H1 (cell line): ENCODE data around the gene PIK3R4. TPM values are rescaled to one million over a fixed set of nuclear protein-coding genes. Genes with fewer than 3 reads are reported as not detected.

ENCODE experiments used
- CTCF ChIA-PET: fragments of 300-600 bp; sonication (Branson Sonifier 250); formaldehyde crosslinking; loops from one replicate; lab custom pipeline; 2021; ENCODE audit not compliant: partially characterized antibody; lab: Charles Lee
- POLR2A ChIA-PET: fragments of 300-600 bp; sonication (Branson Sonifier 250); formaldehyde crosslinking; loops from one replicate; lab custom pipeline; 2021; ENCODE audit warnings: inconsistent platforms; ENCODE audit not compliant: partially characterized antibody; lab: Charles Lee
- DNase-seq, 2 experiments: peaks; one replicate each; pipeline versions ENCODE4 v3.0.0 to v3.0.0-alpha.2; 2010 to 2022; ENCODE audit warnings: low spot score in 2 of 2, low read depth in 1 of 2, mixed read lengths in 1 of 2
- FAIRE-seq: peaks from 2 replicates; lab custom pipeline; 2011; peaks lifted over from hg19 to GRCh38; lab: Jason Lieb, UNC
- H2AFZ ChIP-seq: 2 replicates; pipeline ENCODE4 v1.8.1; 2012; ENCODE audit warnings: low read length, inconsistent platforms
- H2AK5ac ChIP-seq: 2 replicates; pipeline ENCODE4 v1.6.1; 2013; ENCODE audit warnings: low read depth, low read length
- H2BK120ac ChIP-seq: replicated peaks from 2 replicates; pipeline ENCODE3; 2013; ENCODE audit warnings: low read depth, low read length, inconsistent platforms
- H2BK12ac ChIP-seq: 2 replicates; pipeline ENCODE4 v1.6.1; 2013; ENCODE audit warnings: low read depth, low read length
- H2BK15ac ChIP-seq: 2 replicates; pipeline ENCODE4 v1.6.1; 2013; ENCODE audit warnings: low read length
- H2BK20ac ChIP-seq: 2 replicates; pipeline ENCODE4 v1.6.1; 2013; ENCODE audit warnings: low read length
- H2BK5ac ChIP-seq: 2 replicates; pipeline ENCODE4 v1.6.1; 2013; ENCODE audit warnings: low read depth, low read length
- H3K14ac ChIP-seq: 2 replicates; pipeline ENCODE4 v1.6.1; 2013; ENCODE audit warnings: inconsistent platforms; ENCODE audit not compliant: insufficient read length
- H3K18ac ChIP-seq: 2 replicates; pipeline ENCODE4 v1.6.1; 2013; ENCODE audit warnings: low read length; ENCODE audit errors: extremely low read depth
- H3K23ac ChIP-seq: 2 replicates; pipeline ENCODE4 v1.6.1; 2013; ENCODE audit warnings: inconsistent platforms; ENCODE audit not compliant: insufficient read length
- H3K23me2 ChIP-seq: 2 replicates; pipeline ENCODE4 v1.6.1; 2013; ENCODE audit warnings: low read depth, low read length
- H3K27ac ChIP-seq: 2 replicates; pipeline ENCODE4 v1.6.1; 2011; ENCODE audit warnings: low read depth, low read length, inconsistent platforms
- H3K27me3 ChIP-seq, 4 experiments: replicated peaks in 1 of 4; 1 replicate in 1 of 4; 2 replicates in 3 of 4; pipeline versions ENCODE4 v1.6.1 to v1.8.1; 2011 to 2013; ENCODE audit warnings: low read length in 3 of 4, mild to moderate bottlenecking in 3 of 4, inconsistent platforms in 2 of 4, mixed read lengths in 2 of 4, moderate library complexity in 1 of 4; ENCODE audit not compliant: control insufficient read depth in 3 of 4, insufficient read depth in 3 of 4; ENCODE audit errors: extremely low read depth in 1 of 4
- H3K36me3 ChIP-seq, 4 experiments: 2 replicates each; pipeline versions ENCODE4 v1.6.1 to v1.8.1; 2011 to 2013; ENCODE audit warnings: mild to moderate bottlenecking in 4 of 4, low read length in 3 of 4, moderate library complexity in 2 of 4, control low read depth in 1 of 4, inconsistent platforms in 1 of 4; ENCODE audit not compliant: insufficient read depth in 4 of 4, control insufficient read depth in 2 of 4
- H3K4ac ChIP-seq: replicated peaks from 2 replicates; pipeline ENCODE3; 2013; ENCODE audit warnings: low read length, low read depth, mixed read lengths, inconsistent platforms; ENCODE audit not compliant: insufficient read length
- H3K4me1 ChIP-seq, 4 experiments: replicated peaks in 1 of 4; 1 replicate in 1 of 4; 2 replicates in 3 of 4; pipeline versions ENCODE4 v1.6.1 to v1.8.1; 2011 to 2013; ENCODE audit warnings: low read length in 3 of 4, inconsistent platforms in 2 of 4, mixed read lengths in 1 of 4; ENCODE audit not compliant: insufficient read depth in 4 of 4, control insufficient read depth in 3 of 4
- H3K4me2 ChIP-seq, 2 experiments: 2 replicates each; pipeline versions ENCODE4 v1.6.1 to v1.8.1; 2011 to 2013; ENCODE audit warnings: low read depth in 2 of 2, low read length in 2 of 2, control low read depth in 1 of 2, inconsistent platforms in 1 of 2, mild to moderate bottlenecking in 1 of 2; ENCODE audit not compliant: insufficient read depth in 1 of 2
- H3K4me3 ChIP-seq, 4 experiments: fragments of 200-600, 300-600 bp in 1 of 4; sonication (generic), shearing (Covaris generic), sonication (Bioruptor Twin) in 1 of 4; 2 replicates each; pipeline versions ENCODE4 v1.5.1 to v1.8.1; 2011 to 2016; ENCODE audit warnings: low read length in 4 of 4, low read depth in 3 of 4, control low read depth in 2 of 4, inconsistent platforms in 2 of 4, mild to moderate bottlenecking in 2 of 4, mixed read lengths in 1 of 4, moderate library complexity in 1 of 4; ENCODE audit not compliant: insufficient read depth in 2 of 4; ENCODE audit errors: extremely low read depth in 1 of 4
- H3K56ac ChIP-seq: replicated peaks from 2 replicates; pipeline ENCODE3; 2013; ENCODE audit warnings: low read depth, mild to moderate bottlenecking, mixed read lengths, low read length, inconsistent platforms; ENCODE audit not compliant: insufficient read length
- H3K79me1 ChIP-seq: 2 replicates; pipeline ENCODE4 v1.6.1; 2013; ENCODE audit warnings: low read depth, low read length, control low read depth
- H3K79me2 ChIP-seq, 2 experiments: 2 replicates each; pipeline versions ENCODE4 v1.6.1 to v1.8.1; 2012 to 2013; ENCODE audit warnings: low read length in 2 of 2, mild to moderate bottlenecking in 2 of 2, inconsistent platforms in 1 of 2; ENCODE audit not compliant: insufficient read depth in 2 of 2, control insufficient read depth in 1 of 2
- H3K9ac ChIP-seq, 4 experiments: replicated peaks in 1 of 4; 1 replicate in 1 of 4; 2 replicates in 3 of 4; pipeline versions ENCODE4 v1.6.1 to v1.8.1; 2011 to 2013; ENCODE audit warnings: low read depth in 3 of 4, low read length in 3 of 4, control low read depth in 2 of 4, mild to moderate bottlenecking in 2 of 4, moderate library complexity in 2 of 4, inconsistent platforms in 1 of 4; ENCODE audit errors: extremely low read depth in 1 of 4
- H3K9me3 ChIP-seq, 2 experiments: 2 replicates each; pipeline versions ENCODE4 v1.6.1 to v1.8.1; 2012 to 2013; ENCODE audit warnings: mild to moderate bottlenecking in 2 of 2, moderate library complexity in 2 of 2, control low read depth in 1 of 2, inconsistent platforms in 1 of 2, low read depth in 1 of 2, low read length in 1 of 2, mixed read lengths in 1 of 2; ENCODE audit not compliant: insufficient read depth in 2 of 2
- H4K20me1 ChIP-seq, 2 experiments: replicated peaks in 1 of 2; 2 replicates each; pipeline versions ENCODE3 to v1.8.1; 2011 to 2013; ENCODE audit warnings: inconsistent platforms in 2 of 2, low read length in 2 of 2, mild to moderate bottlenecking in 1 of 2; ENCODE audit not compliant: insufficient read depth in 2 of 2, control insufficient read depth in 1 of 2
- H4K5ac ChIP-seq: 2 replicates; pipeline ENCODE4 v1.6.1; 2013; ENCODE audit warnings: low read length, low read depth, mixed read lengths, inconsistent platforms; ENCODE audit not compliant: insufficient read length
- H4K8ac ChIP-seq: 2 replicates; pipeline ENCODE4 v1.8.0; 2013; ENCODE audit warnings: mild to moderate bottlenecking, moderate library complexity, low read length, inconsistent platforms; ENCODE audit not compliant: insufficient read depth; ENCODE audit errors: extremely low read depth
- H4K91ac ChIP-seq: replicated peaks from 2 replicates; pipeline ENCODE3; 2013; ENCODE audit warnings: low read length, mixed read lengths, inconsistent platforms; ENCODE audit not compliant: insufficient read length
- ATF3 ChIP-seq: IDR thresholded peaks from 2 replicates; pipeline ENCODE4 v1.6.1; 2011; ENCODE audit warnings: low read depth, mild to moderate bottlenecking, low read length; ENCODE audit not compliant: insufficient read depth
- FOSL1 ChIP-seq: IDR thresholded peaks from 2 replicates; pipeline ENCODE4 v1.6.1; 2011; ENCODE audit warnings: mild to moderate bottlenecking, low read depth, low read length, moderate library complexity; ENCODE audit not compliant: insufficient read depth
- JUND ChIP-seq: IDR thresholded peaks from 2 replicates; pipeline ENCODE4 v1.6.1; 2011; ENCODE audit warnings: mild to moderate bottlenecking, improper control_type of control experiment, low read length
- NANOG ChIP-seq: IDR thresholded peaks from 2 replicates; pipeline ENCODE4 v1.6.1; 2011; ENCODE audit warnings: low read length, low read depth, mild to moderate bottlenecking, inconsistent platforms; ENCODE audit not compliant: insufficient read depth, poor library complexity, severe bottlenecking
- SIX5 ChIP-seq: IDR thresholded peaks from 2 replicates; pipeline ENCODE4 v1.6.1; 2011; ENCODE audit warnings: mild to moderate bottlenecking, low read depth, low read length
- TCF12 ChIP-seq: IDR thresholded peaks from 2 replicates; pipeline ENCODE4 v1.6.1; 2011; ENCODE audit warnings: low read depth, mild to moderate bottlenecking, low read length
- WGBS, 2 experiments: shearing (Covaris generic) in 1 of 2; methylation state at CpG; one replicate each; pipeline versions ENCODE4 v1.1.6 to v1.1.7; 2013 to 2015; ENCODE audit warnings: low lambda C conversion rate in 2 of 2, mixed read lengths in 2 of 2, inconsistent platforms in 1 of 2, low coverage in 1 of 2, missing lambda C conversion rate in 1 of 2; ENCODE audit not compliant: insufficient replicate concordance in 2 of 2, insufficient coverage in 1 of 2, insufficient read length in 1 of 2; ENCODE audit errors: extremely low coverage in 1 of 2, missing lambda C conversion rate in 1 of 2; 5-methylcytosine and 5-hydroxymethylcytosine counted together
- polyA plus RNA-seq, 7 experiments: library from polyadenylated mRNA; depleted of rRNA in 3 of 7; stranded (reverse) in 5 of 7; unstranded in 2 of 7; fragments of >200 nt in 5 of 7; fragments of 200-250 nt in 2 of 7; gene quantifications; 1 replicate in 5 of 7; 2 replicates in 1 of 7; 4 replicates in 1 of 7; pipeline versions ENCODE4 v1.2.1 to v1.2.3, GENCODE V29; 2011 to 2013; ENCODE audit warnings: missing spikeins in 2 of 7, mixed read lengths in 2 of 7
- total RNA-seq: library from RNA; stranded (reverse); fragmentation: NEBNext Ultra II Directional; extraction: Animal tissue kit (Norgen Biotek cat#: 25700); gene quantifications from 2 replicates; pipeline ENCODE4 v1.2.1, GENCODE V29; 2021

PIK3R4 gene
- total and polyA plus RNA-seq, 2 of the 8 experiments (the other 6 are each of a cell fraction or from before 2014, with no cell fraction given): 43.8 to 87.4 TPM

DNA sequence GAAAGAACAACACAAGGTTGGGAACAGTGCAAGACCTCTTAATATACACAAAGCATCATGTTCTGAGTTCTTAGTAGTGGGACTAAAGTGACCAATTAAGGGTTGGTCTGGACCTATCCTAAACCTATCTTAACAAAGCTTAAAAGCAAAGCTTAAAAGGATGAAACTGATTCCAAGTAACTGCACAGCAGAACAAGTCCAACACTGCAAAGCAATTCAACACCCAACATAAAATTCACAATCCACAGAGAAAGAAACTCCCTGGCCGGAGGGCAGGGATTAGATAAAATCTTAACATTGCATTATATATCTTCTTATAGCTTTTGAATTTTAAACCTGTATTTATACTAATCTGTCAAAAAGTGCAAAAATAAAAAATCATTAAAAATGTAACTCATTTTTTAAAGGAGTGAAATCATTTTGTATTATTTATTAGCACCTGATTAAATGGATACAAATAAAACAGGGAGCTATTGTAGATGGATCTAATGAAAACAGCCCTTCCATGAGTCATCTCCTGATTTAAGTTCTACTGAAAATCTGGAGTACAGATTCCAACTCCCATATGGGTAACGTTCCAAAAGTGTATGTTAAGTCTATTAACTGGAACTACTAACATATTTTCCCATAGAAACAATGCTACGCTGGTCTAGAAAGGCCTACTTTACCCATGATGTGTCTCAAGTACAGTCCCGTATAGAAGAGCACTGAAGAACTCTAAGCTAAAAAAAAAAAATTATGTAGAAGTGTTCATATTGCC is 34.9 kb downstream of the PIK3R4 start:
- Histone ChIP-seq H3K4me2 (no peak overlapping the region), H3K9ac (no peak overlapping the region), H2BK120ac (no peak overlapping the region), H2BK5ac (no peak overlapping the region), H3K4me3 (no peak overlapping the region), H3K23me2 (no peaks in the 10 kb centered on the region), H4K5ac (no peak overlapping the region), H3K14ac (no peak overlapping the region), H3K18ac (no peak overlapping the region), H2BK12ac (no peak overlapping the region), H3K23ac (no peak overlapping the region), H3K27me3 (no peaks in the 10 kb centered on the region), H3K4ac (no peak overlapping the region), H4K91ac (no peak overlapping the region), H2AK5ac (no peak overlapping the region), H2AFZ (no peak overlapping the region), H2BK15ac (no peak overlapping the region), H3K9me3 (no peaks in the 10 kb centered on the region), H4K20me1 (no peaks in the 10 kb centered on the region), H3K27ac (no peak overlapping the region), H4K8ac (no peak overlapping the region), H2BK20ac (no peak overlapping the region), H3K36me3 (peaks cover 0 to 28% (median 7%) of the 10 kb centered on the region in 4 experiments; a peak in 3 of 8 replicates), H3K56ac (no peak overlapping the region), H3K79me2 (no peaks in the 10 kb centered on the region), H3K4me1 (no peaks in the 10 kb centered on the region), H3K79me1 (no peaks in the 10 kb centered on the region)
- ChIA-PET CTCF (interaction anchor here (0.7 to 3.6 kb wide), 4 partner anchors 10 to 435 kb away, joined by 3 to 14 read pairs (median 3); no protein-coding TSS in a partner anchor), POLR2A (interaction anchor here (1.0 kb wide), 1 partner anchor 8 kb away, joined by 3 read pairs; no protein-coding TSS in a partner anchor)
- no peak for TF ChIP-seq FOSL1
- no peak for TF ChIP-seq SIX5
- no peak for TF ChIP-seq ATF3
- TF ChIP-seq JUND: no peak
- no peak for TF ChIP-seq TCF12
- TF ChIP-seq NANOG: no peak
- DNase-seq (no peak), FAIRE-seq (no peak)
- 92% methylated on average over 4 of the region's 4 CpGs; no CpG with 5 or more reads in 1 of the 2 experiments for WGBS, 2 experiments
